ENCODE results near the gene CDHR2. TPM values are rescaled to one million over a fixed set of nuclear protein-coding genes. Genes with fewer than 3 reads are reported as not detected.
A peak's percentile ranks its signal among the peaks of the same experiment; 100 is the strongest.

Gene CDHR2
- total RNA-seq, 1 donor from 2014 or later = 1.6 TPM

GRCh38 chr5:176606875-176607274 lies 57.7 kb downstream of the CDHR2 start:
- Mint-ChIP-seq H3K4me3 (ENCODE audit: low read depth) (no peak overlapping the region), H3K9me3 (ENCODE audit: low read depth) (no peaks in the 10 kb centered on the region), H3K27me3 (peaks cover 23% of the 10 kb centered on the region), H3K4me1 (ENCODE audit: low read depth) (peaks cover 9% of the 10 kb centered on the region), H3K27ac (no peak overlapping the region), H3K36me3 (ENCODE audit: insufficient read depth) (no peaks in the 10 kb centered on the region)
- DNase-seq (ENCODE audit: low spot score, unreplicated experiment) = no peak
- TF ChIP-seq CTCF (IDR thresholded peaks at IDR 0.05; ENCODE audit: unreplicated experiment) = no peak

GRCh38 chr5:176608142-176608705 lies 59.1 kb downstream of the CDHR2 start:
- Mint-ChIP-seq H3K27ac (no peak overlapping the region), H3K4me1 (ENCODE audit: low read depth) (peaks cover 6% of the 10 kb centered on the region), H3K9me3 (ENCODE audit: low read depth) (no peaks in the 10 kb centered on the region), H3K4me3 (ENCODE audit: low read depth) (peak overlapping the region; percentile 88), H3K27me3 (peaks cover 32% of the 10 kb centered on the region), H3K36me3 (ENCODE audit: insufficient read depth) (no peaks in the 10 kb centered on the region)
- no peak for DNase-seq (ENCODE audit: low spot score, unreplicated experiment)
- no peak for TF ChIP-seq CTCF (IDR thresholded peaks at IDR 0.05; ENCODE audit: unreplicated experiment)

- H3K27ac Mint-ChIP-seq = peak overlapping the region; percentile 92
- no peak for TF ChIP-seq CTCF (IDR thresholded peaks at IDR 0.05; ENCODE audit: unreplicated experiment)
Measured at GRCh38 chr5:176608937-176609723, 60.0 kb downstream of the CDHR2 start.

GRCh38 chr5:176609724-176610434 lies 60.7 kb downstream of the CDHR2 start, which contains the start of gene GPRIN1:
GPRIN1 (minus strand) TSS chr5:176610156; CDS start chr5:176599834, 10,322 bp downstream.
- Mint-ChIP-seq H3K27ac (peak within 1 kb of the TSS; percentile 92), H3K4me3 (ENCODE audit: low read depth) (peak within 1 kb of the TSS; percentile 88), H3K36me3 (ENCODE audit: insufficient read depth) (no peaks in the 10 kb centered on the region), H3K4me1 (ENCODE audit: low read depth) (peaks cover 6% of the 10 kb centered on the region), H3K9me3 (ENCODE audit: low read depth) (no peaks in the 10 kb centered on the region), H3K27me3 (peaks cover 44% of the 10 kb centered on the region)
- TF ChIP-seq CTCF (IDR thresholded peaks at IDR 0.05; ENCODE audit: unreplicated experiment) = peak; percentile 29
- peak; percentile 64 for DNase-seq (ENCODE audit: low spot score, unreplicated experiment)

More at GRCh38 chr5:176608937-176609723, 60.0 kb downstream of the CDHR2 start:
- no peaks in the 10 kb centered on the region for H3K9me3 Mint-ChIP-seq (ENCODE audit: low read depth)
- H3K4me1 Mint-ChIP-seq (ENCODE audit: low read depth) = peaks cover 6% of the 10 kb centered on the region
- H3K36me3 Mint-ChIP-seq (ENCODE audit: insufficient read depth) = no peaks in the 10 kb centered on the region
- peak overlapping the region; percentile 88 for H3K4me3 Mint-ChIP-seq (ENCODE audit: low read depth)
- no peak for DNase-seq (ENCODE audit: low spot score, unreplicated experiment)
- peaks cover 39% of the 10 kb centered on the region for H3K27me3 Mint-ChIP-seq

GRCh38 chr5:176610435-176610773 lies 61.3 kb downstream of the CDHR2 start:
- H3K36me3 Mint-ChIP-seq (ENCODE audit: insufficient read depth) = no peaks in the 10 kb centered on the region
- no peak for TF ChIP-seq CTCF (IDR thresholded peaks at IDR 0.05; ENCODE audit: unreplicated experiment)
- peaks cover 47% of the 10 kb centered on the region for H3K27me3 Mint-ChIP-seq
- peak overlapping the region; percentile 68 for H3K4me3 Mint-ChIP-seq (ENCODE audit: low read depth)
- H3K4me1 Mint-ChIP-seq (ENCODE audit: low read depth) = peaks cover 6% of the 10 kb centered on the region
- no peak for DNase-seq (ENCODE audit: low spot score, unreplicated experiment)
- H3K9me3 Mint-ChIP-seq (ENCODE audit: low read depth) = no peaks in the 10 kb centered on the region
- no peak overlapping the region for H3K27ac Mint-ChIP-seq
